C1 segment of cervical spinal cord (tissue), 14 donors: Measurements from ENCODE around the gene EYS.

ENCODE experiments used
- DNase-seq, 14 donors: peaks; one replicate each; lab custom pipeline; 2025; lab: John Stamatoyannopoulos, UW

The EYS gene

GRCh38 chr6:65221153-65221552 lies 485.9 kb downstream of the EYS start:
- no peak for DNase-seq

- no peak for DNase-seq
Observed at GRCh38 chr6:65202738-65203137, 504.3 kb downstream of the EYS start.

- no peak for DNase-seq
Observed at GRCh38 chr6:65199683-65200082, 507.3 kb downstream of the EYS start.

GRCh38 chr6:65199121-65199520 lies 507.9 kb downstream of the EYS start:
- DNase-seq = no peak

- DNase-seq = no peak
Observed at GRCh38 chr6:65191471-65191870, 515.6 kb downstream of the EYS start.

- DNase-seq = no peak
Observed at GRCh38 chr6:65189236-65189881, 517.7 kb downstream of the EYS start.

GRCh38 chr6:65186826-65187225 lies 520.2 kb downstream of the EYS start:
- DNase-seq = no peak

- DNase-seq = no peak
Observed at GRCh38 chr6:65182681-65183080, 524.3 kb downstream of the EYS start.

- no peak for DNase-seq
Observed at GRCh38 chr6:65170273-65170672, 536.8 kb downstream of the EYS start.

GRCh38 chr6:65161661-65162060 lies 545.4 kb downstream of the EYS start:
- DNase-seq = no peak

GRCh38 chr6:65157025-65157424 lies 550.0 kb downstream of the EYS start:
- no peak for DNase-seq

GRCh38 chr6:65155083-65155482 lies 551.9 kb downstream of the EYS start:
- no peak for DNase-seq

GRCh38 chr6:65149841-65150240 lies 557.2 kb downstream of the EYS start:
- no peak for DNase-seq

GRCh38 chr6:65148839-65149238 lies 558.2 kb downstream of the EYS start:
- no peak for DNase-seq

- DNase-seq = no peak
Observed at GRCh38 chr6:65135567-65135966, 571.5 kb downstream of the EYS start.

- no peak for DNase-seq
Observed at GRCh38 chr6:65126667-65127066, 580.4 kb downstream of the EYS start.

- no peak for DNase-seq
Observed at GRCh38 chr6:65123521-65123920, 583.5 kb downstream of the EYS start.

- DNase-seq = no peak
Observed at GRCh38 chr6:65117817-65118409, 589.1 kb downstream of the EYS start.

- no peak for DNase-seq
Observed at GRCh38 chr6:65116326-65116725, 590.7 kb downstream of the EYS start.

GRCh38 chr6:65113581-65113980 lies 593.4 kb downstream of the EYS start:
- no peak for DNase-seq

- no peak for DNase-seq
Observed at GRCh38 chr6:65112435-65112834, 594.6 kb downstream of the EYS start.

GRCh38 chr6:65110031-65110430 lies 597.0 kb downstream of the EYS start:
- DNase-seq = no peak

GRCh38 chr6:65098349-65098748 lies 608.7 kb downstream of the EYS start:
- no peak for DNase-seq

- DNase-seq = no peak
Observed at GRCh38 chr6:65091561-65091960, 615.5 kb downstream of the EYS start.
